SK-N-SH (cell line): Measurements from ENCODE around the gene SULT2B1. TPM values are rescaled to one million over a fixed set of nuclear protein-coding genes. Genes with fewer than 3 reads are reported as not detected.

Source experiments
- CTCF ChIA-PET: fragments of 300-600, 350-600 bp; formaldehyde crosslinking; extraction: SDS; loops from one replicate; lab custom pipeline; 2021; lab: Yijun Ruan, JAX
- POLR2A ChIA-PET: fragments of 350-600 bp; sonication (Branson Sonifier 250); formaldehyde crosslinking; extraction: SDS; loops from one replicate; lab custom pipeline; 2020; ENCODE audit warnings: antibody characterized with exemption, inconsistent platforms; lab: Yijun Ruan, JAX
- DNase-seq: peaks from one replicate; pipeline ENCODE4 v3.0.0; 2012
- H2AFZ ChIP-seq: fragments of 200-600 bp; sonication (generic); 2 replicates; pipeline ENCODE4 v1.8.1; 2016; ENCODE audit warnings: antibody characterized with exemption, mild to moderate bottlenecking, low read depth
- H3F3A ChIP-seq: fragments of 200-600 bp; sonication (generic); replicated peaks from 2 replicates; pipeline ENCODE3; 2016; ENCODE audit warnings: antibody characterized with exemption, mild to moderate bottlenecking; ENCODE audit not compliant: insufficient read depth
- H3K27ac ChIP-seq, 2 experiments: fragments of 200-500 bp in 1 of 2; fragments of 200-600 bp in 1 of 2; sonication (Bioruptor generic) in 1 of 2; sonication (generic), shearing (Covaris generic) in 1 of 2; 2 replicates each; pipeline versions ENCODE4 v1.5.1 to v1.6.1; 2014 to 2016; ENCODE audit warnings: low read depth in 2 of 2, inconsistent platforms in 1 of 2, low read length in 1 of 2, mild to moderate bottlenecking in 1 of 2, mixed read lengths in 1 of 2
- H3K27me3 ChIP-seq: fragments of 200-600 bp; sonication (generic), shearing (Covaris generic); 2 replicates; pipeline ENCODE4 v1.6.1; 2016; ENCODE audit warnings: mixed run types; ENCODE audit not compliant: insufficient read depth
- H3K36me3 ChIP-seq, 2 experiments: fragments of 200-500 bp in 1 of 2; fragments of 200-600 bp in 1 of 2; sonication (Bioruptor generic) in 1 of 2; sonication (generic) in 1 of 2; replicated peaks in 1 of 2; 2 replicates each; pipeline versions ENCODE3 to v1.5.1; 2014 to 2016; ENCODE audit warnings: low read length in 1 of 2, mild to moderate bottlenecking in 1 of 2; ENCODE audit not compliant: insufficient read depth in 2 of 2, control insufficient read depth in 1 of 2
- H3K4me1 ChIP-seq, 2 experiments: fragments of 200-500 bp in 1 of 2; fragments of 200-600 bp in 1 of 2; sonication (Bioruptor generic) in 1 of 2; sonication (generic), shearing (Covaris generic) in 1 of 2; 2 replicates each; pipeline versions ENCODE4 v1.5.1 to v1.6.1; 2014 to 2016; ENCODE audit warnings: low read depth in 1 of 2, low read length in 1 of 2, mixed run types in 1 of 2; ENCODE audit not compliant: insufficient read depth in 2 of 2, control insufficient read depth in 1 of 2
- H3K4me2 ChIP-seq: fragments of 200-600 bp; sonication (generic), shearing (Covaris generic); 2 replicates; pipeline ENCODE4 v1.6.1; 2017; ENCODE audit warnings: mixed run types
- H3K4me3 ChIP-seq, 2 experiments: fragments of 200-500 bp in 1 of 2; fragments of 200-600 bp in 1 of 2; sonication (Bioruptor generic) in 1 of 2; sonication (generic), shearing (Covaris generic) in 1 of 2; 2 replicates each; pipeline versions ENCODE4 v1.5.1 to v1.8.1; 2014 to 2016; ENCODE audit warnings: low read depth in 2 of 2, inconsistent platforms in 1 of 2, low read length in 1 of 2, mild to moderate bottlenecking in 1 of 2, mixed read lengths in 1 of 2, moderate library complexity in 1 of 2
- H3K79me2 ChIP-seq: fragments of 200-600 bp; sonication (generic); 2 replicates; pipeline ENCODE4 v1.8.1; 2017; ENCODE audit warnings: mild to moderate bottlenecking; ENCODE audit not compliant: insufficient read depth
- H3K9ac ChIP-seq: fragments of 200-600 bp; sonication (generic); 2 replicates; pipeline ENCODE4 v1.6.1; 2017; ENCODE audit warnings: mixed run types
- H3K9me2 ChIP-seq: fragments of 200-600 bp; sonication (generic); 2 replicates; pipeline ENCODE4 v1.6.1; 2017; ENCODE audit warnings: mixed run types
- H3K9me3 ChIP-seq: fragments of 200-600 bp; sonication (generic); 2 replicates; pipeline ENCODE4 v1.6.1; 2017; ENCODE audit warnings: mixed run types, mild to moderate bottlenecking, moderate library complexity
- H4K20me1 ChIP-seq: fragments of 200-600 bp; sonication (generic); 2 replicates; pipeline ENCODE4 v1.6.1; 2017; ENCODE audit warnings: mild to moderate bottlenecking, mixed run types; ENCODE audit not compliant: insufficient read depth
- CHD2 ChIP-seq: fragments of 150-350 bp; IDR thresholded peaks from 2 replicates; pipeline ENCODE4 v1.6.1; 2018; ENCODE audit warnings: low read length; ENCODE audit not compliant: partially characterized antibody
- ELF1 ChIP-seq: IDR thresholded peaks from 2 replicates; pipeline ENCODE4 v1.4.0; 2012
- EP300 ChIP-seq, 2 experiments: IDR thresholded peaks; 2 replicates each; pipeline versions ENCODE4 v1.4.0 to v1.6.1; 2012; ENCODE audit warnings: borderline replicate concordance in 1 of 2, low read depth in 1 of 2, low read length in 1 of 2
- FOXJ3 ChIP-seq: sonication (generic); formaldehyde crosslinking; IDR thresholded peaks from 2 replicates; pipeline ENCODE4 v1.5.1; 2020; ENCODE audit warnings: mild to moderate bottlenecking, missing genetic modification reagents
- GABPA ChIP-seq: IDR thresholded peaks from 2 replicates; pipeline ENCODE4 v1.4.0; 2012; ENCODE audit warnings: low read depth, mild to moderate bottlenecking
- GATA2 ChIP-seq: sonication (generic); formaldehyde crosslinking; IDR thresholded peaks from 2 replicates; pipeline ENCODE4 v1.5.0; 2020; ENCODE audit warnings: mild to moderate bottlenecking, missing genetic modification reagents
- MXI1 ChIP-seq: IDR thresholded peaks from 2 replicates; pipeline ENCODE4 v1.6.1; 2012; ENCODE audit warnings: mild to moderate bottlenecking, low read depth, low read length, improper control_type of control experiment
- POLR2AphosphoS5 ChIP-seq: IDR thresholded peaks from 2 replicates; pipeline ENCODE4 v1.6.1; 2012; ENCODE audit warnings: low read depth, low read length
- RAD21 ChIP-seq: IDR thresholded peaks from 2 replicates; pipeline ENCODE4 v1.6.1; 2012; ENCODE audit warnings: mild to moderate bottlenecking, low read length
- RXRA ChIP-seq: IDR thresholded peaks from 2 replicates; pipeline ENCODE4 v1.4.0; 2012; ENCODE audit warnings: low read depth, mild to moderate bottlenecking, borderline replicate concordance
- SMC3 ChIP-seq: IDR thresholded peaks from 2 replicates; pipeline ENCODE4 v1.6.1; 2012; ENCODE audit warnings: low read depth, low read length, improper control_type of control experiment
- TEAD4 ChIP-seq: IDR thresholded peaks from 2 replicates; pipeline ENCODE4 v1.4.0; 2012; ENCODE audit warnings: mild to moderate bottlenecking, borderline replicate concordance; ENCODE audit not compliant: insufficient read depth
- YY1 ChIP-seq: IDR thresholded peaks from 2 replicates; pipeline ENCODE4 v1.4.0; 2012; ENCODE audit warnings: low read depth, mild to moderate bottlenecking
- WGBS: methylation state at CpG from one replicate; pipeline ENCODE4 v1.1.6; 2017; ENCODE audit warnings: low lambda C conversion rate; 5-methylcytosine and 5-hydroxymethylcytosine counted together
- polyA plus RNA-seq, 3 experiments: library from polyadenylated mRNA; depleted of rRNA; stranded (reverse); fragments of >200 nt; gene quantifications; 2 replicates each; pipeline ENCODE4 v1.2.3, GENCODE V29; 2012
- TF ChIP-seq, protein P1 (sequence below): fragments of 150-350 bp; IDR thresholded peaks from 2 replicates; pipeline ENCODE4 v1.6.1; 2017; ENCODE audit warnings: antibody characterized with exemption, low read length, low read depth, borderline replicate concordance
- TF ChIP-seq, protein P2 (sequence below): IDR thresholded peaks from 2 replicates; pipeline ENCODE4; 2012
- TF ChIP-seq, protein P3 (sequence below): IDR thresholded peaks from 2 replicates; pipeline ENCODE4 v1.4.0; 2012; ENCODE audit warnings: low read depth, borderline replicate concordance
- TF ChIP-seq, protein P4 (sequence below): IDR thresholded peaks from 2 replicates; pipeline ENCODE4 v1.6.1; 2012; ENCODE audit warnings: mild to moderate bottlenecking, low read depth, low read length, moderate library complexity
- TF ChIP-seq, protein P5 (sequence below): IDR thresholded peaks from 2 replicates; pipeline ENCODE4 v1.4.0; 2012; ENCODE audit warnings: low read depth
- TF ChIP-seq, protein P6 (sequence below): fragments of 200-600 bp; sonication (generic); IDR thresholded peaks from 2 replicates; pipeline ENCODE4 v1.6.1; 2017; ENCODE audit warnings: antibody characterized with exemption, mild to moderate bottlenecking, moderate library complexity

Gene SULT2B1
- polyA plus RNA-seq, 1 of the 3 experiments (the other 2 are of a cell fraction) = 0.92 TPM

DNA sequence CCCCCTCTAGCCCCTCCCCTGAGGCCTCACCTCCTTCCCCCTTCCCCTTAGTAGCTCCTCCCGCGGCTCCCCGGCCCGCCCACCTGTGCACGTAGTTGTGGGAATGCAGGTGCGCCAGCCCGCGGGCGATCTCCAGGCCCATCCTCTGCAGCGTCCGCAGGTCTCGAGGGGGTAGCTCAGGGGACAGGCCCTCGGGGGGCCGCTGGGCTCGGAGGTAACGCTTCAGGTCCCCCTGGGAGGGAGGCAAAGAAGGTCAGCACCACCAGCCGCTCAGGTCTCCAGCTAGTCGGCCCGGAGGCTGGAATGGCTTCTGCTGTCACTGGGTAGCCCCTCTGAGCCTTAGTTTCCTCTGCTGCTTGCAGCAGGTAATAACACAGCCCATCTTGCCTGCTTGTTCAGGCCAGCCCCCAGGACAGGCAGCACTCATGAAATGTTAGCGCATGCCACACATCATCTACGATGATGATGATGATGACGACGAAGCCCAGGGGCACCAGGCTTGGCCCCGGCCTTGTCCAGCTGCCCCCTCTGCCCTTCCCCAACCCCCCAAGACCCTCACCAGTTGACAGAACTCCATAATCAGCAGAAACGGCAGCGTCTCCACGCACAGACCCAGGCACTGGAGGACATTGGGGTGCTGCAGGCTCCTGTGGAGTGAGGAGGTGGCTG lies 49.5 kb upstream of the SULT2B1 start (continued):
- TF ChIP-seq EP300 (IDR thresholded peaks at IDR 0.05; ENCODE audit: borderline replicate concordance in 1 of 2, low read depth in 1 of 2, low read length in 1 of 2) (no peak), ELF1 (no peak), GABPA (no peak), TEAD4 (no peak), FOXJ3 (CRISPR knock-in tag) (no peak), MXI1 (no peak), GATA2 (CRISPR knock-in tag) (no peak)
- TF ChIP-seq, protein P1, sequence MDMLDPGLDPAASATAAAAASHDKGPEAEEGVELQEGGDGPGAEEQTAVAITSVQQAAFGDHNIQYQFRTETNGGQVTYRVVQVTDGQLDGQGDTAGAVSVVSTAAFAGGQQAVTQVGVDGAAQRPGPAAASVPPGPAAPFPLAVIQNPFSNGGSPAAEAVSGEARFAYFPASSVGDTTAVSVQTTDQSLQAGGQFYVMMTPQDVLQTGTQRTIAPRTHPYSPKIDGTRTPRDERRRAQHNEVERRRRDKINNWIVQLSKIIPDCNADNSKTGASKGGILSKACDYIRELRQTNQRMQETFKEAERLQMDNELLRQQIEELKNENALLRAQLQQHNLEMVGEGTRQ = no peak

DNA sequence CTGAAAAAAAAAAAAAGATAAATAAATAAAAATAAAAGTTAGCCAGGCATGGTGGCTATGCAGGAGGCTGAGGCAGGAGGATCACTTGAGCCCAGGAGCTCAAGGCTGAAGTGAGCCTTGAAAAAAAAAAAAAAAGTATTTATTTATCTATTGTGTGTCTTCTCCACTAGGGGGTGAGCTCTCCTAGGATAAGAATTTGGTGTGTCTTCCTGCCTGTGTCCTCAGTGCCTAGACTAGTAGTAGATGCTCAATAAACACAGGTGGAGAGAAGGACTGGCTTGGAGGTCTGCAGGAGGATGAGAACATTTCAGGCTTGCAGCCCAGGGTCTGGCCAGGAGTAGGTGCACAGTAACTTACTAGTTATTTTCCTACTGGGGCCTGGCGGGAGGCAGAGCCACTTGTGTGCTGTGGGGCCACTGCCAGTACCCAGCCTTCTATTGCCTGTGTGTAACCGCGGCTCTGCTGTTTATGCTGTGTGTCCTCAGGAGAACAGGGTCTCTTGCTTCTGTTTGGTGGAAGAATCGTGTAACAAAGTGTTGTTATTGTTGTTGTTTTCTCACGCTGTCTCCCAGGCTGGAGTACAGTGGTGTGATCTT lies 45.7 kb upstream of the SULT2B1 start:
- no peaks in the 10 kb centered on the region for H3K9me2 ChIP-seq
- H3F3A ChIP-seq = peaks cover 4% of the 10 kb centered on the region
- TF ChIP-seq, protein P2, sequence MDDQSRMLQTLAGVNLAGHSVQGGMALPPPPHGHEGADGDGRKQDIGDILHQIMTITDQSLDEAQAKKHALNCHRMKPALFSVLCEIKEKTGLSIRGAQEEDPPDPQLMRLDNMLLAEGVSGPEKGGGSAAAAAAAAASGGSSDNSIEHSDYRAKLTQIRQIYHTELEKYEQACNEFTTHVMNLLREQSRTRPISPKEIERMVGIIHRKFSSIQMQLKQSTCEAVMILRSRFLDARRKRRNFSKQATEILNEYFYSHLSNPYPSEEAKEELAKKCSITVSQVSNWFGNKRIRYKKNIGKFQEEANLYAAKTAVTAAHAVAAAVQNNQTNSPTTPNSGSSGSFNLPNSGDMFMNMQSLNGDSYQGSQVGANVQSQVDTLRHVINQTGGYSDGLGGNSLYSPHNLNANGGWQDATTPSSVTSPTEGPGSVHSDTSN = no peak
- peak; percentile 78 for TF ChIP-seq SMC3
- TF ChIP-seq, protein P1 = no peak
- TF ChIP-seq RAD21 = peak; percentile 85
- no peak for TF ChIP-seq TEAD4
- no peak for TF ChIP-seq CHD2
- no peak for TF ChIP-seq ELF1
- TF ChIP-seq, protein P3, sequence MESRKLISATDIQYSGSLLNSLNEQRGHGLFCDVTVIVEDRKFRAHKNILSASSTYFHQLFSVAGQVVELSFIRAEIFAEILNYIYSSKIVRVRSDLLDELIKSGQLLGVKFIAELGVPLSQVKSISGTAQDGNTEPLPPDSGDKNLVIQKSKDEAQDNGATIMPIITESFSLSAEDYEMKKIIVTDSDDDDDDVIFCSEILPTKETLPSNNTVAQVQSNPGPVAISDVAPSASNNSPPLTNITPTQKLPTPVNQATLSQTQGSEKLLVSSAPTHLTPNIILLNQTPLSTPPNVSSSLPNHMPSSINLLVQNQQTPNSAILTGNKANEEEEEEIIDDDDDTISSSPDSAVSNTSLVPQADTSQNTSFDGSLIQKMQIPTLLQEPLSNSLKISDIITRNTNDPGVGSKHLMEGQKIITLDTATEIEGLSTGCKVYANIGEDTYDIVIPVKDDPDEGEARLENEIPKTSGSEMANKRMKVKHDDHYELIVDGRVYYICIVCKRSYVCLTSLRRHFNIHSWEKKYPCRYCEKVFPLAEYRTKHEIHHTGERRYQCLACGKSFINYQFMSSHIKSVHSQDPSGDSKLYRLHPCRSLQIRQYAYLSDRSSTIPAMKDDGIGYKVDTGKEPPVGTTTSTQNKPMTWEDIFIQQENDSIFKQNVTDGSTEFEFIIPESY = no peak
- no peak for TF ChIP-seq POLR2AphosphoS5
- TF ChIP-seq, protein P4, sequence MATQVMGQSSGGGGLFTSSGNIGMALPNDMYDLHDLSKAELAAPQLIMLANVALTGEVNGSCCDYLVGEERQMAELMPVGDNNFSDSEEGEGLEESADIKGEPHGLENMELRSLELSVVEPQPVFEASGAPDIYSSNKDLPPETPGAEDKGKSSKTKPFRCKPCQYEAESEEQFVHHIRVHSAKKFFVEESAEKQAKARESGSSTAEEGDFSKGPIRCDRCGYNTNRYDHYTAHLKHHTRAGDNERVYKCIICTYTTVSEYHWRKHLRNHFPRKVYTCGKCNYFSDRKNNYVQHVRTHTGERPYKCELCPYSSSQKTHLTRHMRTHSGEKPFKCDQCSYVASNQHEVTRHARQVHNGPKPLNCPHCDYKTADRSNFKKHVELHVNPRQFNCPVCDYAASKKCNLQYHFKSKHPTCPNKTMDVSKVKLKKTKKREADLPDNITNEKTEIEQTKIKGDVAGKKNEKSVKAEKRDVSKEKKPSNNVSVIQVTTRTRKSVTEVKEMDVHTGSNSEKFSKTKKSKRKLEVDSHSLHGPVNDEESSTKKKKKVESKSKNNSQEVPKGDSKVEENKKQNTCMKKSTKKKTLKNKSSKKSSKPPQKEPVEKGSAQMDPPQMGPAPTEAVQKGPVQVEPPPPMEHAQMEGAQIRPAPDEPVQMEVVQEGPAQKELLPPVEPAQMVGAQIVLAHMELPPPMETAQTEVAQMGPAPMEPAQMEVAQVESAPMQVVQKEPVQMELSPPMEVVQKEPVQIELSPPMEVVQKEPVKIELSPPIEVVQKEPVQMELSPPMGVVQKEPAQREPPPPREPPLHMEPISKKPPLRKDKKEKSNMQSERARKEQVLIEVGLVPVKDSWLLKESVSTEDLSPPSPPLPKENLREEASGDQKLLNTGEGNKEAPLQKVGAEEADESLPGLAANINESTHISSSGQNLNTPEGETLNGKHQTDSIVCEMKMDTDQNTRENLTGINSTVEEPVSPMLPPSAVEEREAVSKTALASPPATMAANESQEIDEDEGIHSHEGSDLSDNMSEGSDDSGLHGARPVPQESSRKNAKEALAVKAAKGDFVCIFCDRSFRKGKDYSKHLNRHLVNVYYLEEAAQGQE = no peak
- TF ChIP-seq RXRA = no peak
- no peak for TF ChIP-seq YY1
- TF ChIP-seq, protein P5, sequence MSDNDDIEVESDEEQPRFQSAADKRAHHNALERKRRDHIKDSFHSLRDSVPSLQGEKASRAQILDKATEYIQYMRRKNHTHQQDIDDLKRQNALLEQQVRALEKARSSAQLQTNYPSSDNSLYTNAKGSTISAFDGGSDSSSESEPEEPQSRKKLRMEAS = no peak
- TF ChIP-seq, protein P6, sequence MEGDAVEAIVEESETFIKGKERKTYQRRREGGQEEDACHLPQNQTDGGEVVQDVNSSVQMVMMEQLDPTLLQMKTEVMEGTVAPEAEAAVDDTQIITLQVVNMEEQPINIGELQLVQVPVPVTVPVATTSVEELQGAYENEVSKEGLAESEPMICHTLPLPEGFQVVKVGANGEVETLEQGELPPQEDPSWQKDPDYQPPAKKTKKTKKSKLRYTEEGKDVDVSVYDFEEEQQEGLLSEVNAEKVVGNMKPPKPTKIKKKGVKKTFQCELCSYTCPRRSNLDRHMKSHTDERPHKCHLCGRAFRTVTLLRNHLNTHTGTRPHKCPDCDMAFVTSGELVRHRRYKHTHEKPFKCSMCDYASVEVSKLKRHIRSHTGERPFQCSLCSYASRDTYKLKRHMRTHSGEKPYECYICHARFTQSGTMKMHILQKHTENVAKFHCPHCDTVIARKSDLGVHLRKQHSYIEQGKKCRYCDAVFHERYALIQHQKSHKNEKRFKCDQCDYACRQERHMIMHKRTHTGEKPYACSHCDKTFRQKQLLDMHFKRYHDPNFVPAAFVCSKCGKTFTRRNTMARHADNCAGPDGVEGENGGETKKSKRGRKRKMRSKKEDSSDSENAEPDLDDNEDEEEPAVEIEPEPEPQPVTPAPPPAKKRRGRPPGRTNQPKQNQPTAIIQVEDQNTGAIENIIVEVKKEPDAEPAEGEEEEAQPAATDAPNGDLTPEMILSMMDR = peak; percentile 75
- DNase-seq = peak; percentile 70
- H3K9ac ChIP-seq = no peak overlapping the region
- 93% methylated on average over 5 of the region's 5 CpGs for WGBS
- no peaks in the 10 kb centered on the region for H3K9me3 ChIP-seq
- peaks cover 0 to 10% of the 10 kb centered on the region in 2 experiments; a peak in 1 of 4 replicates for H3K4me1 ChIP-seq
- H3K27ac ChIP-seq = no peak overlapping the region
- no peaks in the 10 kb centered on the region for H3K36me3 ChIP-seq
- ChIA-PET POLR2A (no interaction called here), CTCF (interaction anchor here (0.6 to 8.8 kb wide), 11 partner anchors 10 to 337 kb away, joined by 3 to 142 read pairs (median 3); no protein-coding TSS in a partner anchor)
- H3K27me3 ChIP-seq = no peaks in the 10 kb centered on the region
- no peak overlapping the region for H3K4me2 ChIP-seq
- H3K79me2 ChIP-seq = no peaks in the 10 kb centered on the region
- no peak overlapping the region for H3K4me3 ChIP-seq
- no peak overlapping the region for H2AFZ ChIP-seq
- H4K20me1 ChIP-seq = no peaks in the 10 kb centered on the region
